PC-9 (cell line): ENCODE measurements around the gene SH2D5. TPM values are rescaled to one million over a fixed set of nuclear protein-coding genes. Genes with fewer than 3 reads are reported as not detected.
"Not testable (repeated sequence)": the region's sequence is repeated elsewhere in the genome, so short reads cannot be mapped to it uniquely, and the experiment has no call there.

Experiments
- BruUV-seq: library from RNA; stranded (reverse); fragments of 400-500 nt; replicated peaks from 2 replicates; lab custom pipeline; 2021; lab: Mats Ljungman, UMichigan
- CTCF ChIA-PET: fragments of 300-600 bp; sonication (Branson Sonifier 250); formaldehyde crosslinking; loops from one replicate; lab custom pipeline; 2022; ENCODE audit warnings: antibody characterized with exemption; lab: Charles Lee
- POLR2A ChIA-PET: fragments of 300-600 bp; sonication (Branson Sonifier 250); formaldehyde crosslinking; loops from one replicate; lab custom pipeline; 2022; ENCODE audit warnings: antibody characterized with exemption; ENCODE audit not compliant: unreplicated experiment; lab: Charles Lee
- DNase-seq, 2 experiments: peaks; one replicate each; pipeline versions ENCODE4 v3.0.0 to v3.0.0-alpha.2; 2015 to 2022; ENCODE audit warnings: mixed read lengths in 1 of 2
- H2AFZ ChIP-seq: fragments of 200-600 bp; sonication (generic); 2 replicates; pipeline ENCODE4 v1.8.1; 2017; ENCODE audit warnings: antibody characterized with exemption
- H3F3A ChIP-seq: fragments of 200-600 bp; sonication (generic); 2 replicates; pipeline ENCODE4 v1.8.1; 2017; ENCODE audit warnings: antibody characterized with exemption, mild to moderate bottlenecking, low read depth; ENCODE audit not compliant: insufficient read depth
- H3K27ac ChIP-seq: fragments of 200-600 bp; sonication (generic); 2 replicates; pipeline ENCODE4 v1.6.1; 2016; ENCODE audit warnings: mixed run types
- H3K27me3 ChIP-seq: fragments of 200-600 bp; sonication (generic); 2 replicates; pipeline ENCODE4 v1.6.1; 2016; ENCODE audit warnings: low read depth, mixed run types; ENCODE audit not compliant: insufficient read depth
- H3K36me3 ChIP-seq: fragments of 200-600 bp; sonication (generic); 2 replicates; pipeline ENCODE4 v1.6.1; 2016; ENCODE audit warnings: low read depth, mixed run types
- H3K4me1 ChIP-seq: fragments of 200-600 bp; sonication (generic); replicated peaks from 2 replicates; pipeline ENCODE4 v1.6.1; 2016; ENCODE audit warnings: mixed run types; ENCODE audit not compliant: insufficient read depth
- H3K4me2 ChIP-seq: fragments of 200-600 bp; sonication (generic); 2 replicates; pipeline ENCODE4 v1.6.1; 2017; ENCODE audit warnings: mixed run types
- H3K4me3 ChIP-seq: fragments of 200-600 bp; sonication (generic); 2 replicates; pipeline ENCODE4 v1.6.1; 2016; ENCODE audit warnings: mixed run types
- H3K79me2 ChIP-seq: fragments of 200-600 bp; sonication (generic); 2 replicates; pipeline ENCODE4 v1.6.1; 2017; ENCODE audit warnings: low read depth, mixed run types
- H3K9me2 ChIP-seq: fragments of 200-600 bp; sonication (generic); 2 replicates; pipeline ENCODE4 v1.8.1; 2017; ENCODE audit warnings: mild to moderate bottlenecking; ENCODE audit not compliant: insufficient read depth
- H3K9me3 ChIP-seq: fragments of 200-600 bp; sonication (generic); 2 replicates; pipeline ENCODE4 v1.8.1; 2016; ENCODE audit warnings: low read depth; ENCODE audit not compliant: insufficient read depth
- H4K20me1 ChIP-seq: fragments of 200-600 bp; sonication (generic); 2 replicates; pipeline ENCODE4 v1.8.1; 2017; ENCODE audit not compliant: insufficient read depth
- EZH2 ChIP-seq: fragments of 200-600 bp; sonication (generic); IDR thresholded peaks from 2 replicates; pipeline ENCODE4 v1.8.0; 2017; ENCODE audit warnings: antibody characterized with exemption, low read depth
- intact Hi-C: fragments of 100-400 bp; cut with micrococcal nuclease; formaldehyde crosslinking; loops from one replicate; pipeline ENCODE4 v1.10.0; 2022; ENCODE audit not compliant: unreplicated experiment
- total RNA-seq: library from RNA; stranded (reverse); gene quantifications from 2 replicates; pipeline ENCODE4 v1.2.3, GENCODE V29; 2021
- TF ChIP-seq, protein P1 (sequence below): fragments of 200-600 bp; sonication (generic); conservative IDR thresholded peaks from 2 replicates; pipeline ENCODE4 v1.6.1; 2017; ENCODE audit warnings: mixed run types, antibody characterized with exemption, mild to moderate bottlenecking, moderate library complexity

Gene SH2D5
- total RNA-seq, 1 experiment from 2014 or later, result 1.5 TPM

- Histone ChIP-seq H3K4me1 (no peaks in the 10 kb centered on the region), H3K4me3 (no peak overlapping the region), H3K9me2 (no peaks in the 10 kb centered on the region), H4K20me1 (no peaks in the 10 kb centered on the region), H3K27ac (no peak overlapping the region), H3K27me3 (no peaks in the 10 kb centered on the region), H3K4me2 (no peak overlapping the region), H3F3A (no peaks in the 10 kb centered on the region), H3K9me3 (no peaks in the 10 kb centered on the region), H2AFZ (no peak overlapping the region), H3K79me2 (no peaks in the 10 kb centered on the region), H3K36me3 (no peaks in the 10 kb centered on the region)
- TF ChIP-seq EZH2, result no peak
- TF ChIP-seq, protein P1, sequence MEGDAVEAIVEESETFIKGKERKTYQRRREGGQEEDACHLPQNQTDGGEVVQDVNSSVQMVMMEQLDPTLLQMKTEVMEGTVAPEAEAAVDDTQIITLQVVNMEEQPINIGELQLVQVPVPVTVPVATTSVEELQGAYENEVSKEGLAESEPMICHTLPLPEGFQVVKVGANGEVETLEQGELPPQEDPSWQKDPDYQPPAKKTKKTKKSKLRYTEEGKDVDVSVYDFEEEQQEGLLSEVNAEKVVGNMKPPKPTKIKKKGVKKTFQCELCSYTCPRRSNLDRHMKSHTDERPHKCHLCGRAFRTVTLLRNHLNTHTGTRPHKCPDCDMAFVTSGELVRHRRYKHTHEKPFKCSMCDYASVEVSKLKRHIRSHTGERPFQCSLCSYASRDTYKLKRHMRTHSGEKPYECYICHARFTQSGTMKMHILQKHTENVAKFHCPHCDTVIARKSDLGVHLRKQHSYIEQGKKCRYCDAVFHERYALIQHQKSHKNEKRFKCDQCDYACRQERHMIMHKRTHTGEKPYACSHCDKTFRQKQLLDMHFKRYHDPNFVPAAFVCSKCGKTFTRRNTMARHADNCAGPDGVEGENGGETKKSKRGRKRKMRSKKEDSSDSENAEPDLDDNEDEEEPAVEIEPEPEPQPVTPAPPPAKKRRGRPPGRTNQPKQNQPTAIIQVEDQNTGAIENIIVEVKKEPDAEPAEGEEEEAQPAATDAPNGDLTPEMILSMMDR, result no peak
- POLR2A ChIA-PET, result no interaction called here
- BruUV-seq, result no TSS peak
- no peak for DNase-seq
- CTCF ChIA-PET, result interaction anchor here (0.6 kb wide), 1 partner anchor 1202 kb away, joined by 6 read pairs; no protein-coding TSS in a partner anchor
- intact Hi-C loops, result no loop called here
These were observed 52.2 kb downstream of the SH2D5 start for GRCh38 chr1:20680269-20680668.

- no peaks in the 10 kb centered on the region for H3K79me2 ChIP-seq
- no peaks in the 10 kb centered on the region for H4K20me1 ChIP-seq
- H3K27ac ChIP-seq, result no peak overlapping the region
- no peaks in the 10 kb centered on the region for H3K36me3 ChIP-seq
- intact Hi-C loops, result no loop called here
- no peak for TF ChIP-seq EZH2
- TF ChIP-seq, protein P1, result no peak
- H3K4me1 ChIP-seq, result no peaks in the 10 kb centered on the region
- no peak overlapping the region for H2AFZ ChIP-seq
- no peak overlapping the region for H3K4me3 ChIP-seq
- CTCF ChIA-PET, result no interaction called here
- no peaks in the 10 kb centered on the region for H3F3A ChIP-seq
- DNase-seq, result no peak
- no peaks in the 10 kb centered on the region for H3K9me2 ChIP-seq
- no peak overlapping the region for H3K4me2 ChIP-seq
- no peaks in the 10 kb centered on the region for H3K9me3 ChIP-seq
- POLR2A ChIA-PET, result no interaction called here
- BruUV-seq, result no TSS peak
- no peaks in the 10 kb centered on the region for H3K27me3 ChIP-seq
These were observed 53.9 kb downstream of the SH2D5 start for GRCh38 chr1:20678599-20678998.

- DNase-seq, H3K4me3 ChIP-seq, H4K20me1 ChIP-seq, POLR2A ChIA-PET, H3K4me1 ChIP-seq, H3K9me2 ChIP-seq, H2AFZ ChIP-seq, H3K27me3 ChIP-seq, H3K27ac ChIP-seq, CTCF ChIA-PET, H3K9me3 ChIP-seq, intact Hi-C loops, H3F3A ChIP-seq, H3K36me3 ChIP-seq, H3K79me2 ChIP-seq, BruUV-seq, H3K4me2 ChIP-seq: not testable (repeated sequence)
These were observed 58.9 kb downstream of the SH2D5 start for GRCh38 chr1:20673626-20674025.

DNA sequence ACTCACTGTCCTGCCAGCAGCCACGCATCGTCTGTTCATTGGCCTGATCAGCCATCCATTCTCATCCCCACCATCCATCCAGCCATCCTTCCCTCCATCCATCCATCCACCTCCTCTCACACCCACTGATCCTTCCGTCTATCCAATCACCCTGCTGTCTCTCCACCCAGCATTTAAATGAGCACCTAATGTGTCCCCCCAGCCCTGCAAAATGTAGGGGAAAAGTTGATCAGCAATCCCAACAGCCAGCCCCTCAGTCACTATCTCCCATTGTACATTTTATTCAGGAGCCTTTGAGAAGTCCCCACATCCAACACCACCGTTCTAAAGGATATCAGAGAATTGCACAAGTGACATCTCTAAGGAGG is 60.3 kb downstream of the SH2D5 start:
- Histone ChIP-seq H3K4me3 (no peak overlapping the region), H3K79me2 (no peaks in the 10 kb centered on the region), H3K9me2 (no peaks in the 10 kb centered on the region), H3K27ac (no peak overlapping the region), H3K36me3 (no peaks in the 10 kb centered on the region), H3K27me3 (no peaks in the 10 kb centered on the region), H3K4me2 (no peak overlapping the region), H3K4me1 (no peaks in the 10 kb centered on the region), H3K9me3 (no peaks in the 10 kb centered on the region), H2AFZ (no peak overlapping the region), H4K20me1 (no peaks in the 10 kb centered on the region), H3F3A (no peaks in the 10 kb centered on the region)
- no peak for DNase-seq
- intact Hi-C loops, result no loop called here
- POLR2A ChIA-PET, result no interaction called here
- no TSS peak for BruUV-seq
- no peak for TF ChIP-seq EZH2
- TF ChIP-seq, protein P1, result no peak
- CTCF ChIA-PET, result no interaction called here
